Measurements from ENCODE around the gene CCL15. TPM values are rescaled to one million over a fixed set of nuclear protein-coding genes. Genes with fewer than 3 reads are reported as not detected.

CCL15 gene
- total and polyA plus RNA-seq, 2 of the 13 experiments (the other 11 are each of a cell fraction or from before 2014, with no cell fraction given): 29.2 to 45.9 TPM

- no peak overlapping the region for H3K4me2 ChIP-seq (ENCODE audit: low read depth, low read length)
- ChIA-PET CTCF (ENCODE audit: low intra/inter-chr PET ratio, low total read pairs) (no interaction called here), POLR2A (interaction anchor here (1.0 kb wide), 1 partner anchor 13 kb away, joined by 3 read pairs; no protein-coding TSS in a partner anchor)
- H3K79me2 ChIP-seq (ENCODE audit: insufficient read depth, low read length): no peaks in the 10 kb centered on the region
- peaks cover 6% of the 10 kb centered on the region in 2 experiments; a peak in 4 of 5 replicates for H3K36me3 ChIP-seq (replicated peaks in 1 of 2; ENCODE audit: control insufficient read depth in 1 of 2, insufficient read depth in 2 of 2, low read length in 2 of 2)
- no peaks in the 10 kb centered on the region for H4K20me1 ChIP-seq (ENCODE audit: insufficient read depth, low read length)
- H3K27ac ChIP-seq (ENCODE audit: extremely low read length, insufficient read depth, low read length): no peak overlapping the region
- no peak for ATAC-seq
- intact Hi-C loops (cut with micrococcal nuclease; ENCODE audit: unreplicated experiment) (no loop called here), in situ Hi-C loops (cut with HindIII; ENCODE audit: extremely low pct_ligation_motif_present, low pct_unique_long_range_greater_than_20kb) (no loop called here)
- no peaks in the 10 kb centered on the region for H3K27me3 ChIP-seq (ENCODE audit: control insufficient read depth in 1 of 2, insufficient read depth in 2 of 2, low read length in 2 of 2)
- H3K9me3 ChIP-seq (ENCODE audit: low read length): no peaks in the 10 kb centered on the region
- DNase-seq (ENCODE audit: low spot score): no peak
- TF ChIP-seq ZNF383 (CRISPR knock-in tag; IDR thresholded peaks at IDR 0.05; ENCODE audit: borderline replicate concordance) (no peak), RBM39 (IDR thresholded peaks at IDR 0.05; ENCODE audit: low read depth, low read length, poor library complexity, severe bottlenecking) (no peak), ZNF577 (CRISPR knock-in tag; IDR thresholded peaks at IDR 0.05; ENCODE audit: borderline replicate concordance, low read depth) (no peak), IRF2 (CRISPR knock-in tag; IDR thresholded peaks at IDR 0.05) (no peak), MXD3 (CRISPR knock-in tag; IDR thresholded peaks at IDR 0.05) (no peak), CENPX (CRISPR knock-in tag; IDR thresholded peaks at IDR 0.05) (no peak), PPARG (CRISPR knock-in tag; conservative IDR thresholded peaks at IDR 0.05) (no peak)
- TF ChIP-seq, protein P1, sequence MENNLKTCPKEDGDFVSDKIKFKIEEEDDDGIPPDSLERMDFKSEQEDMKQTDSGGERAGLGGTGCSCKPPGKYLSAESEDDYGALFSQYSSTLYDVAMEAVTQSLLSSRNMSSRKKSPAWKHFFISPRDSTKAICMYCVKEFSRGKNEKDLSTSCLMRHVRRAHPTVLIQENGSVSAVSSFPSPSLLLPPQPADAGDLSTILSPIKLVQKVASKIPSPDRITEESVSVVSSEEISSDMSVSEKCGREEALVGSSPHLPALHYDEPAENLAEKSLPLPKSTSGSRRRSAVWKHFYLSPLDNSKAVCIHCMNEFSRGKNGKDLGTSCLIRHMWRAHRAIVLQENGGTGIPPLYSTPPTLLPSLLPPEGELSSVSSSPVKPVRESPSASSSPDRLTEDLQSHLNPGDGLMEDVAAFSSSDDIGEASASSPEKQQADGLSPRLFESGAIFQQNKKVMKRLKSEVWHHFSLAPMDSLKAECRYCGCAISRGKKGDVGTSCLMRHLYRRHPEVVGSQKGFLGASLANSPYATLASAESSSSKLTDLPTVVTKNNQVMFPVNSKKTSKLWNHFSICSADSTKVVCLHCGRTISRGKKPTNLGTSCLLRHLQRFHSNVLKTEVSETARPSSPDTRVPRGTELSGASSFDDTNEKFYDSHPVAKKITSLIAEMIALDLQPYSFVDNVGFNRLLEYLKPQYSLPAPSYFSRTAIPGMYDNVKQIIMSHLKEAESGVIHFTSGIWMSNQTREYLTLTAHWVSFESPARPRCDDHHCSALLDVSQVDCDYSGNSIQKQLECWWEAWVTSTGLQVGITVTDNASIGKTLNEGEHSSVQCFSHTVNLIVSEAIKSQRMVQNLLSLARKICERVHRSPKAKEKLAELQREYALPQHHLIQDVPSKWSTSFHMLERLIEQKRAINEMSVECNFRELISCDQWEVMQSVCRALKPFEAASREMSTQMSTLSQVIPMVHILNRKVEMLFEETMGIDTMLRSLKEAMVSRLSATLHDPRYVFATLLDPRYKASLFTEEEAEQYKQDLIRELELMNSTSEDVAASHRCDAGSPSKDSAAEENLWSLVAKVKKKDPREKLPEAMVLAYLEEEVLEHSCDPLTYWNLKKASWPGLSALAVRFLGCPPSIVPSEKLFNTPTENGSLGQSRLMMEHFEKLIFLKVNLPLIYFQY (CRISPR knock-in tag; IDR thresholded peaks at IDR 0.05; ENCODE audit: borderline replicate concordance): no peak
- TF ChIP-seq, protein P2, sequence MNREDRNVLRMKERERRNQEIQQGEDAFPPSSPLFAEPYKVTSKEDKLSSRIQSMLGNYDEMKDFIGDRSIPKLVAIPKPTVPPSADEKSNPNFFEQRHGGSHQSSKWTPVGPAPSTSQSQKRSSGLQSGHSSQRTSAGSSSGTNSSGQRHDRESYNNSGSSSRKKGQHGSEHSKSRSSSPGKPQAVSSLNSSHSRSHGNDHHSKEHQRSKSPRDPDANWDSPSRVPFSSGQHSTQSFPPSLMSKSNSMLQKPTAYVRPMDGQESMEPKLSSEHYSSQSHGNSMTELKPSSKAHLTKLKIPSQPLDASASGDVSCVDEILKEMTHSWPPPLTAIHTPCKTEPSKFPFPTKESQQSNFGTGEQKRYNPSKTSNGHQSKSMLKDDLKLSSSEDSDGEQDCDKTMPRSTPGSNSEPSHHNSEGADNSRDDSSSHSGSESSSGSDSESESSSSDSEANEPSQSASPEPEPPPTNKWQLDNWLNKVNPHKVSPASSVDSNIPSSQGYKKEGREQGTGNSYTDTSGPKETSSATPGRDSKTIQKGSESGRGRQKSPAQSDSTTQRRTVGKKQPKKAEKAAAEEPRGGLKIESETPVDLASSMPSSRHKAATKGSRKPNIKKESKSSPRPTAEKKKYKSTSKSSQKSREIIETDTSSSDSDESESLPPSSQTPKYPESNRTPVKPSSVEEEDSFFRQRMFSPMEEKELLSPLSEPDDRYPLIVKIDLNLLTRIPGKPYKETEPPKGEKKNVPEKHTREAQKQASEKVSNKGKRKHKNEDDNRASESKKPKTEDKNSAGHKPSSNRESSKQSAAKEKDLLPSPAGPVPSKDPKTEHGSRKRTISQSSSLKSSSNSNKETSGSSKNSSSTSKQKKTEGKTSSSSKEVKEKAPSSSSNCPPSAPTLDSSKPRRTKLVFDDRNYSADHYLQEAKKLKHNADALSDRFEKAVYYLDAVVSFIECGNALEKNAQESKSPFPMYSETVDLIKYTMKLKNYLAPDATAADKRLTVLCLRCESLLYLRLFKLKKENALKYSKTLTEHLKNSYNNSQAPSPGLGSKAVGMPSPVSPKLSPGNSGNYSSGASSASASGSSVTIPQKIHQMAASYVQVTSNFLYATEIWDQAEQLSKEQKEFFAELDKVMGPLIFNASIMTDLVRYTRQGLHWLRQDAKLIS (CRISPR knock-in tag; IDR thresholded peaks at IDR 0.05): no peak
- no peak for FAIRE-seq
- H2AFZ ChIP-seq (ENCODE audit: low read length): no peak overlapping the region
- BruUV-seq (replicated peaks): no TSS peak
- peaks cover 49% of the 10 kb centered on the region for H3K4me1 ChIP-seq (ENCODE audit: insufficient read depth, low read length)
- H3K4me3 ChIP-seq (replicated peaks in 1 of 3; ENCODE audit: insufficient read depth in 1 of 3, low read depth in 2 of 3, low read length in 3 of 3): no peak overlapping the region
- H3K9ac ChIP-seq (ENCODE audit: insufficient read depth, low read depth, low read length): no peak overlapping the region
These were observed 13.2 kb downstream of the CCL15 start for GRCh38 chr17:35988164-35988563.
